KOPT-K1 (cell line): ENCODE data around the gene PBRM1.

Source experiments
- H3K27ac ChIP-seq: fragments of 200-600 bp; sonication (generic); 2 replicates; pipeline ENCODE4 v1.5.1; 2016; ENCODE audit warnings: antibody characterized with exemption, mild to moderate bottlenecking, low read depth, low read length; ENCODE audit not compliant: poor library complexity, severe bottlenecking
- H3K36me3 ChIP-seq: fragments of 200-600 bp; sonication (generic); 2 replicates; pipeline ENCODE4 v1.5.1; 2017; ENCODE audit warnings: antibody characterized with exemption, mild to moderate bottlenecking, low read length, moderate library complexity; ENCODE audit not compliant: insufficient read depth
- H3K9me3 ChIP-seq: fragments of 200-600 bp; sonication (generic); 2 replicates; pipeline ENCODE4 v1.5.1; 2017; ENCODE audit warnings: antibody characterized with exemption, low read length, mild to moderate bottlenecking; ENCODE audit not compliant: insufficient read depth, poor library complexity, severe bottlenecking

The PBRM1 gene

DNA sequence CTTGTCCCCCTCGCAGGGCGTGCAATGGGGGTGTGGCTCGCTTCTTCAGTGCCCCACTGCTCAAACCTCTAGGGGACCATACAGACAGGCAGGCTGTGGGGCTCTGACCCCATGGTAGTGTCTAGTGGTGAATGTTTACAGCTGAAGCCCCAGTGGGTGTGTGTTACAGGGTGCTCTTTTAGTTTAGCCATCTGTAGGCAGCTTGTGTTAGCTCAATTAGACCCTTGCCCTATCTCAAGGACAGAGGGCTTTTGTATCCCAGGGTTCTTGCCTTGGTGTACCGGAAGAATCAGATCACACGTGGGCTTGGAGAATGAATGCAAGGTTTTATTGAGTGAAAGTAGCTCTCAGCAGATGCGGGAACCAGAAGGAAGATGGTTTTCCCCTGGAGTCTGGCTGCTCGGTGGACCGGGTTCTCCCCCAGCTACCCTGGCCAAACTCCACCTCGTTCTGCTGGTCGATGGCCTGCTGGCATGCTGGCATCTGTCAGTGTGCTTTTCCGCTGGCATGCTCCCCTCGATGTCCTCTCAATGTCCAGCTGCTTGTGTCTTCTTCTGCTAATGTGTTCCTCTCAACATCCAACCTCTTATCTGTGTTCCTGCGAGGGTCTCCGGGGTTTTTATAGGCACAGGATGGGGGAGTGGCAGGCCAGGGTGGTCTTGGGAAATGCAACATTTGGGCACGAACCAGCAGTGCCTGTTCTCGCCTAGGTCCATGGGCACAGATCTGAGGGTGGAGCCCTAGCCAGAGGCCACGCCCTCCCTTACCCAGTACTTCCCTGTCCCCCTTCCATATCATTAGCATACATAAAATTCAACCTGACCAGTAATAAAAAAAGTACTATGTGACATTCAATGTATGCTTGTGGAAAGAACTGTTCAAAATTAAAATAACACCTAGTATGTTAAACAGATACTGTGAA is 26.8 kb upstream of the PBRM1 start:
- peaks cover 47% of the 10 kb centered on the region for H3K36me3 ChIP-seq
- no peaks in the 10 kb centered on the region for H3K9me3 ChIP-seq
- H3K27ac ChIP-seq, result no peak overlapping the region

DNA sequence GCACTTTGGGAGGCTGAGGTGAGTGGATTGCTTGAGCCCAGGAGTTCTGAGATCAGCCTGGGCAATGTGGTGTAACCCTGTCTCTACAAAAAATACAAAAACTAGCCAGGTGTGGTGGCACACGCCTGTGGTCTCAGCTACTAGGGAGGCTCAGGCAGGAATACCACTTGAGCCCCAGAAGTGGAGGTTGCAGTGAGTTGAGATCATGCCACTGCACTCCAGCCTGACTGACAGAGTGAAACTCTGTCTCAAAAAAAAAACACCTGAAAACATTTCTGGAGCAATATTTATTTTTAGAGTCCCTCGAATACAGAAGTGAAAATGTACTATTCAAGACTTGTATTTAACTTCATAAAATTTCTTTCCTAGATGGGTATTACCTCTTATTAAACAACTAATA is 24.8 kb upstream of the PBRM1 start:
- Histone ChIP-seq H3K9me3 (no peaks in the 10 kb centered on the region), H3K36me3 (peaks cover 47% of the 10 kb centered on the region), H3K27ac (no peak overlapping the region)

DNA sequence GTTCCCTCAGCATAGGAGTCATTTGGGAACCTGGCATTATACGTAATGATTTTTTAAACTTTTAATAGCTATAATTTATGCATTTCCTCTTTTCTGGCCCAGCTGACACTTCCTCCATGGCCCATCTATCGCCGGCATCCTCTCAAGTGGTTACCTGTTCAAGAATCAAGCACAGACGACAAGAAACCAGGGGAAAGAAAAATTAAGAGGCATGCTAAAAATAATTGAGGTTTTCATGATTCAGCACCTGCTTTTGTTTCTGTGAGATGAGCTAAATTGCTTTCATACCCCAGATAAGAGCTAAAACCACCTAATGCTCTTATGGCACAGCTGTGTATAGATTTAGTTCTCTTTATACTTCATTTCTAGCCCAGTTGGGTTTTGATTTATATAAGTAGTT is 21.9 kb upstream of the PBRM1 start:
- no peaks in the 10 kb centered on the region for H3K9me3 ChIP-seq
- H3K36me3 ChIP-seq, result peaks cover 44% of the 10 kb centered on the region
- H3K27ac ChIP-seq, result no peak overlapping the region

DNA sequence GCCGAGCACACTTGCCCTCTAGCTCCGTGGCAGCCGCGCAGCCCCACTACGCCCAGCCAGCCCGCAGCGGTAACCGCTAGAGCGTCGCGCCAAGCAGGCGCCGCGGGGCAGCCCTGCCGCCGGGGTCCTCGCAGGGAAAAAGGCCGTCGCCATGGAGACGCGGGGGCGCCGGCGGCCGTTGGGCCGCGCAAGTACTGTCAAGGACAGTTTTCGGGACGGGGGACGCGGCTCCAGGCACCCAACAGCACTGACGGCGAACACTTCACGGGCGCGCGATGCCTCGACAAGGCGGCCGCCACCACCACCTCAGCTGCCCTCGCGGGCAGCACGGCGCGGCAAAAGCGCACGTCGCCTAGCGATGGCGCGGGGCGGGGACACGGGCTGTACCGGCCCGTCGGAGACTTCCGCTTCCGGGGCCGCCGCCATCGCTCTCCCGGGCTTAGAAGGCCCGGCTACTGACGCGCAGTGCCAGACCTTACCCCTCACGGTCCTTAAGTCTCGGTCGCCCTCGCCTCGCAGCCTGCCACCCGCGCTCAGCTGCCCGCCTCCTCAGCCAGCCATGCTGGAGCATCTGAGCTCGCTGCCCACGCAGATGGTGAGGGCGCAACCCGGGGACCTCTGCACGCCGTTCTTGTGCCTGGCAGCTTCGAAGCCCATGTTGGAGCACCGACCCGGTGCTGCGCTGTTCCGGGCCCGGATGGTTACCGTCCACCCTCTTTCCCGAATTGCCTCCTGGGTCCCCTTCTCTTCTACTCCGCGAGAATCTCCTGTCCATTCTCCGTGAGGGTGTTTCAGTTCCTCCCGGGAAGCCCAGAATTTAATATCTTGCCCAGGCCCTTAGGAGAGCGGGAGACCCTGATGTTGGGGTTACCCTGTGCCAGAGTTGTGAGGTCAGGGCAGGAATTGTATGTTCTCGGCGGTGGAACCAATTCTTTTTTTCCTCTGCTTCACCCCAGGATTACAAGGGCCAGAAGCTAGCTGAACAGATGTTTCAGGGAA is 20.3 kb upstream of the PBRM1 start, which contains the start of the genes GLT8D1 and SPCS1:
GLT8D1 (minus strand) TSS at position 104 of the 999 bp plus-strand sequence. CDS start 5,331 bp downstream, outside the sequence.
SPCS1 (plus strand) TSS at position 419 of the 999 bp plus-strand sequence; CDS start at position 560, 141 bp downstream.
- peaks cover 33% of the 10 kb centered on the region for H3K36me3 ChIP-seq
- peak within 1 kb of the TSS; percentile 87 for H3K27ac ChIP-seq
- H3K9me3 ChIP-seq, result no peaks in the 10 kb centered on the region

DNA sequence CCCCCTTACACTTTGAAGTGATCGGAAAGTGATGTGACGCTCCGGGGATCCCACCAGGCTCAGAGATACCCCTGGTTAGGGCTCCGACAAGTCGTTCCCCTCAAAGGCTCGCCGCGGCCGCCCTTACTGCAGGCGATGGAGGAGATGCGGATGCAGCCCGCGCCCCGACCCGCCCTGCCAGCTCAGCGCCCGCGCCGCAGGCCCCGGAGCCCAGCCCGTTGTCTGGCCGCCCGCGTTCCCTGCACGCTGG is 19.6 kb upstream of the PBRM1 start:
- no peaks in the 10 kb centered on the region for H3K9me3 ChIP-seq
- H3K36me3 ChIP-seq, result peaks cover 27% of the 10 kb centered on the region
- peak overlapping the region; percentile 87 for H3K27ac ChIP-seq

DNA sequence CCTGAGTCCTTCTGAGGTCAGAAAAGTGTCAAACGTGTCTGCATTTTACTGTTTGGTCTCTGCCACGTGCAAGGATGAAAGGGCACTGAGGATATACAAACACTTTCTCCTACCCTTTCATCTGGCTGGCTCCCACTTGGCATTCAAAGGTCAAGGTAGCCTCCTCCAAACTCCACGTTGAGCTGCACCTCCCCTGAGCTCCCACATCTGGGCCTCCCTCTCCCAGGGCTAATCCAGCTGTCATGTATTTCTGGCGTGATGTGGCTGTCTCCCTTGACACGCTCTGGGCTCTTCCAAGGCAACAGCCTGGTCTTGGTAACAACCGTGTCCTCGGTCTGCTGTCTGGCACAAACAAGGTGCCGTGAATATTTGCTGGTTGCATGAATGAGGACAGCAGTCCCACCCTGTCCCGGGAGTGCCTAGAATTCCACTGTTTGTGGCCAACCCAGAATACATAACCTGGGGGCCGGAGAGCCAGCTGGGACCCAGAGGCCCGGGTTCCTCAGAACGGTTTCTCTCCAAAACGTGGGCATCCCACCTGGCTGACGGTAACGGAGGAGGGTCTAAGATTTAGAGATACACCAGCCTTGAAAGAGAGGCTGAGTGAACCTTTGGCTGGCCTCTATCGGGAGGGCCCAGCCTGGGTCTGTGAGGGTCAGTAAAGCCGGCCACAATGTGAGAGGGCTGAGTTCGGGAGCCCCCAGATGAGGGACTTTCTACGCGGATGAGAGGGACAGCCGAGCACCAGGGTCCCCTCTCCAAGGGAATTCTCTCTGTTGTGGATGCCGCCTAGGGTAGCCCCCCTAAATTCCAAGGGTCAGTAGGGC is 19.1 kb upstream of the PBRM1 start:
- no peaks in the 10 kb centered on the region for H3K9me3 ChIP-seq
- H3K27ac ChIP-seq, result peak overlapping the region; percentile 87
- H3K36me3 ChIP-seq, result peaks cover 26% of the 10 kb centered on the region

DNA sequence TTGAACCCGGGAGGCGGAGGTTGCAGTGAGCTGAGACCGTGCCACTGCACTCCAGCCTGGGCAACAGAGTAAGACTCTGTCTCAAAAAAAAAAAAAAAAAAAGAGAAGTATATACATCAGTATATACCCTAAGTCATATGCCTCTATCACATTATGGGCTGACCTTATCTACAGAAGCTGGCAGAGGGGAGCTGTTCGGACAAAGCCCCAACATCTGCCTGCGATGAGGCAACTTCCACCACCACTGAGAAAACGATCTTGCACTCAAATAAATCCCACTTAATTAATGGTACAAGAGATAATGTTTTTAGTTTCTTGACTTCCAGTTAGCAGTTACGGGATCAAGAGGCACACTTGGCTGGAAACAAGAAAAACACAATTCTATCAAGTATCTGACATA is 17.6 kb upstream of the PBRM1 start:
- H3K27ac ChIP-seq, result no peak overlapping the region
- H3K9me3 ChIP-seq, result no peaks in the 10 kb centered on the region
- H3K36me3 ChIP-seq, result peaks cover 26% of the 10 kb centered on the region

DNA sequence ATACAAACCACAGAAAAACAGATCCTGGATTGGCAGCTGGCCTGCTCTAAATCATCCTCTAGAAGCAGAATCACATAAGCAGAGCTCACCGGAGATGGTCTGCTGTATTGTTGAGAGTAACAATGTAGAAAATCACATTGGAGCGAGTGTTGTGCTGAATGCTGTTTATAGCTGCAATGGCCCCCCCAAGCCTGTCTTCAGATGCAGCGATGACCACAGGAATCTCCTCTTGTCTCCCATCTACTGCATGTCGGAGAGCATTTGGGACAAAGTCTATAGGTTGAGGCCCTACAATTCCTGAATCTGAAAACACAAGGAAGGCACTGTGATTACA is 11.9 kb upstream of the PBRM1 start:
- Histone ChIP-seq H3K9me3 (no peaks in the 10 kb centered on the region), H3K27ac (no peak overlapping the region), H3K36me3 (peaks cover 75% of the 10 kb centered on the region)

DNA sequence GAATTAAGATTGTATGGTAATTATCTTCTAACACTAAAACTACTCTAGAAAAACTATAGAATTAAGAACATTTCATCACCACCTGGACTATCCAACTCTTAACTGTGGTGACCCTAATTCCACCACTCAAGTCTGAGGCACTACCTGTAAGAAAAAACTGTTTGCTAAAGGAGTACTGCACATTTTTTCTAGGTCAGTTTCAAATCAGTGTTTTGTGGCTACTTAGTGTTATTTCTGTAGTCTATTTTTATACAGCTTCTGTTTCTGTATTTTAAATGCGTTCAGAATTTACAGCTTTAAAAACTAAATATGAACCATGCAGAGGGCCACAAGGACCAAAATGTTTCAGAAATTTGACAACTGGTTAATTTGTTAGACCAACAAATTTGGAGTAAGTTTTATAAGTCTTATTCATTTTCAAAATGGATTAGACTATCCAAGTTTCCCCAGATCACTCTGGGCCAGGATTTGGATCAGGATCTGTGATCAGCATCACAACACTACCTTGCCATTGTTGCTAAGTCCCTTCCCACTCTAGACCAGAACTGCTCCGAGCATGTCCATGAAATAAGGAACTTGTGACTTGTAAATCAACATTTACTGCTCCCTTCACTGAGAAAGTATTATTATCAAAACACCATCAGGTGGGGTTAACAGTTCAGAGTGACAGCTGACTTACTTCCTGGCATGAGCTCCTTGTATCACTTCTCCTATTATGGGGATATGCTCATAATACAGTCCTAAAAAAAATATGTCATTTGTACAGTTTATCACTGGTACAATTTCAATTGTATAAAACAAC is 11.3 kb upstream of the PBRM1 start:
- Histone ChIP-seq H3K9me3 (no peaks in the 10 kb centered on the region), H3K27ac (no peak overlapping the region), H3K36me3 (peaks cover 81% of the 10 kb centered on the region)

DNA sequence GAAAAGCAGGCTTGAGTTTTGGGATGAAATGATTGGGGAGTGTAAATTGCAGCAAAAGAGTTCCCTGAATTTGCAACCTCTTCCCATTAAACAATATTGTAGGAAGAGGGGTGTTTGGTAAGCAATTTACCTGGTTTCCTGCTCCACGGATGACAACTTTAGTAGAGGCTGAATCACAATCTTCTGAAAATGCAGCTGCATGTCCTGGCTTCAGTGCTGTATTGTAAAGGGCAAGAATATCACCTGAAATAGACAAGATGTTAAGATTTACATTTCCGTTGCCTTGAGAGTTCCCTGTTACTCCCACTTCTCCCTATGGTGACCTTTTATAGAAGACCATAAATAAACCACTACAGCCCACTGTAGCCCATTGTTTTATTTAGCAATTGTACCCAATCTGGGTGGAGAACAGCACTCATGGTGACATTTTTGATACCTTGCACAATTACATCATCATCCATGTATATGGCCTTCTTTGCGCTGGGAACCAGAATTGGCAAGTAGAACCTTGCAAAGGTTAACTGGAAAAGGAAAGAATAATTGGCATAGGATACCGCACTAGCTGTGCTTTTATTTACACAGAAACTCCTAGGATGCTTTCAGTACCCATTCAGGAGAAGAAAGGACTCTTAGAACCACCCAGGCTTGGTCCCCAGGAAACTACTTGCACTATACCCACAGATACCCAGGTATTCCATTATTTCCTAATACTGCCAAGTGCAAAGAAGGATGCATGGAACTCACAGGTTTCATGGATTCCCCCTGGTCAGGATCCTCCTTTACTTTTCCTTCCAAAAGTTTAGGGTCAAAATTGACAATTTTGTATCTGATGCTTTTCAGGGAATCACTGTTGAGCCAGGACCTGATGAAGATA is 10.3 kb upstream of the PBRM1 start:
- H3K9me3 ChIP-seq, result no peaks in the 10 kb centered on the region
- H3K36me3 ChIP-seq, result peaks cover 91% of the 10 kb centered on the region
- H3K27ac ChIP-seq, result no peak overlapping the region

DNA sequence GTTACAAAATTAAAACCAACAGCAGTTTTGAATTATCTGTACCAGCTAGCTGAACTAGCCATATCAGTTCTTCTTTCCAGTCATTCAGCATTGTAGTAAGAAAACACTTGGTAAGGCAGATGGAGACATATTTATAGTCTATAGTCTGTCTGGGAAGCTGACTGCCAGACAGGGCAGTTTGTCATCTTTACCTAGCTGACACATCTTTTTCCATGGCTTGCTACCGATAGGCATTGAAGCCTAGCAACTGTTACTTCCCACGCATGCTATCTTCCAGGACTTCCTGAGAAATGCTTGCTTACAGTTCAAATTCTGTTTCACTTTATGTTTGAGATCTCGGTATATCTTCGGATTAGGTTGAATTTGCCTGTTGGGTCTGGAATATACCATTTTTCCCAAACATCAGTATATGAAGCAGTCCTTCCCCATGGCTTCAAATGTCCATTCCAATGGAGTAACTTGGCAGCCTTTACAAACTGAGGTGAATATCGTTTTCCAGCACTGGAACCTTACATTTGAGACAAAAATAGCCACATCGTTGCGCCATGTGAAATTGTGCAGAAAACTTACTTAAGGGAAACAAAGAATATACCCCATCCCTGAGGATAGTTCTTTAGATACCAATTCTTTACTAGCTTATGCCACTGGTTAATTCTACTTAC is 8.9 kb upstream of the PBRM1 start:
- H3K9me3 ChIP-seq, result no peaks in the 10 kb centered on the region
- H3K36me3 ChIP-seq, result peaks cover 99% of the 10 kb centered on the region
- H3K27ac ChIP-seq, result no peak overlapping the region

DNA sequence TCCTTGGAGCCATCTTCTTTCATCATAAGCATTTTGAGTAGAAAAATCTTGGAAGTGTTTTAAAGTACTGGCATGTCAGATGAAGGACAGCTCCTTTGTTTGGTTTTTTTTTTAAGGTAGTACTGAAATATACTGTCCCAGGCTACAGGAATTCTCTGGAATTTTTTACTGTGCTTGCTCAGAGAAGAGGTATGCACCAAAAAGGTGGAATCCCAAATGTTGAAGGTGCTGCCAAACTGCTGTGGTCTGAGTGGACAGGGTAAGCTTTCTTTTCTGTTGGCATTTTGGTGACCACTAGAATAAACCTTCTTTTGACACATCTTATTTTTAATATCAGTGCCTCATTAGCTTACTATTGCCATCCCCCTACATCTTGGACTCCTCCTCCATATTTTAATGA is 7.4 kb upstream of the PBRM1 start:
- no peaks in the 10 kb centered on the region for H3K9me3 ChIP-seq
- H3K27ac ChIP-seq, result no peak overlapping the region
- peaks cover 100% of the 10 kb centered on the region for H3K36me3 ChIP-seq

DNA sequence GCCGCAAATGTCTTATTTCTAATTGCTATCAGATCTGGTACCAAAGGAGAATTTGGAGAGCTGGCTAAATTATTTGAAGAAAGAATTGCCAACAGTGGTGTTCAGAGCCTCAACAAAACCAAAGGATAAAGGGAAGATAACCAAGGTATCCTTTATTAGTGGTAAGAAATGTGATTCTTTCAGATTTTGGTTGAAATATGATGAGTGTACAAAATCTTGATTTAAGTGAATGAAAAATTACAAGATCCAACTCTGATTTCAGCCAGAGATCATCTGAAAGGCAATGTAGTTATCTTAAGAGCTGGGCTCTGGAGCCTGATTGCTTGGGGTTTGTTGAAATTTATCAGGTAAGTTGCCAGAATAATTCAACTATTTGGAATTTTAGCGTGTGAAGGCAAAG is 4.8 kb upstream of the PBRM1 start:
- H3K9me3 ChIP-seq, result no peaks in the 10 kb centered on the region
- H3K36me3 ChIP-seq, result peaks cover 91% of the 10 kb centered on the region
- H3K27ac ChIP-seq, result no peak overlapping the region
